ENCODE results near the gene BRIP1. TPM values are rescaled to one million over a fixed set of nuclear protein-coding genes. Genes with fewer than 3 reads are reported as not detected.

BRIP1 gene
- total and polyA plus RNA-seq, 8 donors, result 3.4 to 18.1 (median 12.1) TPM

- intact Hi-C loops (cut with DNase I), result no loop called here
- no peak for TF ChIP-seq CTCF (IDR thresholded peaks at IDR 0.05)
- Histone ChIP-seq H3K9me3 (no peaks in the 10 kb centered on the region), H3K36me3 (no peaks in the 10 kb centered on the region), H3K27me3 (no peaks in the 10 kb centered on the region), H3K4me1 (no peaks in the 10 kb centered on the region), H3K27ac (no peak overlapping the region), H3K4me3 (no peak overlapping the region)
- ATAC-seq (no peak), DNase-seq (no peak)
Measured at GRCh38 chr17:61803796-61804195, 59.5 kb downstream of the BRIP1 start.

DNA sequence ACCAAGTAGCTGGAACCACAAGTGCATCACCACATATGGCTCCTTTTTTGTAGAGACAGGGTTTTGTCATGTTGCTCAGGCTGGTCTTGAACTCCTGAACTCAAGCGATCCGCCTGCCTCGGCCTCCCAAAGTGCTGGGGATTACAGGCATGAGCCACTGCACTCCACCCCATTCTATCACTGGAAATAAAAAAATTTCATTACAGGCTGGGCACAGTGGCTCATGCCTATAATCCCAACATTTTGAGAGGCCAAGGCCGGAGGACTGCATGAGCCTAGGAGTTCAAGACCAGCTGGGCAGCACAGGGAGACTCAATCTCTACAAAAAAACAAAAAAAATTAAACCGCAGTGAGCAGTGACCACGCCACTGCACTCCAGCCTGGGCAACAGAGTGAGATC is 60.1 kb downstream of the BRIP1 start:
- Histone ChIP-seq H3K27ac (no peak overlapping the region), H3K4me1 (no peaks in the 10 kb centered on the region), H3K4me3 (no peak overlapping the region), H3K9me3 (no peaks in the 10 kb centered on the region), H3K27me3 (no peaks in the 10 kb centered on the region), H3K36me3 (no peaks in the 10 kb centered on the region)
- TF ChIP-seq CTCF (IDR thresholded peaks at IDR 0.05), result no peak
- intact Hi-C loops (cut with DNase I), result no loop called here
- no peak for DNase-seq
- ATAC-seq, result no peak

GRCh38 chr17:61799812-61800484 is 63.4 kb downstream of the BRIP1 start:
- intact Hi-C loops (cut with DNase I), result no loop called here
- Histone ChIP-seq H3K36me3 (no peaks in the 10 kb centered on the region), H3K27ac (no peak overlapping the region), H3K4me3 (no peak overlapping the region), H3K4me1 (no peaks in the 10 kb centered on the region), H3K9me3 (no peaks in the 10 kb centered on the region), H3K27me3 (no peaks in the 10 kb centered on the region)
- TF ChIP-seq CTCF (IDR thresholded peaks at IDR 0.05), result no peak
- DNase-seq (no peak), ATAC-seq (no peak)

GRCh38 chr17:61797283-61797682 is 66.0 kb downstream of the BRIP1 start:
- Histone ChIP-seq H3K4me3 (no peak overlapping the region), H3K9me3 (no peaks in the 10 kb centered on the region), H3K27me3 (no peaks in the 10 kb centered on the region), H3K27ac (no peak overlapping the region), H3K4me1 (no peaks in the 10 kb centered on the region), H3K36me3 (no peaks in the 10 kb centered on the region)
- TF ChIP-seq CTCF (IDR thresholded peaks at IDR 0.05), result no peak
- no peak for DNase-seq
- intact Hi-C loops (cut with DNase I), result no loop called here
- ATAC-seq, result no peak

DNA sequence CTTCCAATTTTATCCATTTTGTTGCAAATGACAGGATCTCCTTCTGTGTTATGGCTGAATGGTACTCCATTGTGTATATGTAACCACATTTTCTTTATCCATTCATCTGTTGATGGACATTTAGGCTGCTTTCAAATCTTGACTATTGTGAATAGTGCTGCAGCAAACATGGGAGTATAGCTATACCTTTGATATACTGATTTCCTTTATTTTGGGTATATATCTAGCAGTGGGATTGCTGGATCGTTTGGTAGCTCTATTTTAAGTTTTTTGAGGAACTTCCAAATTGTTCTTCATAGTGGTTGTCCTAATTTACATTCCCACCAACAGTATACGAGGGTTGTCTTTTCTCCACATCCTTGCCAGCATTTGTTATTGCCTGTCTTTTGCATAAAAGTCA is 67.8 kb downstream of the BRIP1 start:
- intact Hi-C loops (cut with DNase I), result no loop called here
- no peak for ATAC-seq
- TF ChIP-seq CTCF (IDR thresholded peaks at IDR 0.05), result no peak

More for the DNA sequence above, 67.8 kb downstream of the BRIP1 start:
- Histone ChIP-seq H3K27me3 (no peaks in the 10 kb centered on the region), H3K4me3 (no peak overlapping the region), H3K36me3 (no peaks in the 10 kb centered on the region), H3K27ac (no peak overlapping the region), H3K9me3 (no peaks in the 10 kb centered on the region), H3K4me1 (no peaks in the 10 kb centered on the region)
- no peak for DNase-seq

All from left lung (tissue), 10 donors.